Neural cell (in vitro differentiated cells): Measurements from ENCODE around the gene RGS14. TPM values are rescaled to one million over a fixed set of nuclear protein-coding genes. Genes with fewer than 3 reads are reported as not detected.

Experiments
- H2AFZ ChIP-seq: fragments of 200-600, 300-800 bp; sonication (generic), shearing (Covaris generic); 2 replicates; pipeline ENCODE4 v1.6.0; 2014; ENCODE audit warnings: low read depth, mild to moderate bottlenecking, antibody characterized with exemption, low read length, moderate library complexity
- H3F3A ChIP-seq: fragments of 200-600 bp; shearing (Covaris generic); 2 replicates; pipeline ENCODE4 v1.6.1; 2016; ENCODE audit warnings: mild to moderate bottlenecking, moderate library complexity, mixed read lengths, antibody characterized with exemption, low read length; ENCODE audit not compliant: insufficient read depth, poor library complexity, severe bottlenecking
- H3K27ac ChIP-seq: fragments of 200-600, 300-800 bp; sonication (generic), shearing (Covaris generic); 2 replicates; pipeline ENCODE4 v1.5.1; 2014; ENCODE audit warnings: mild to moderate bottlenecking, low read length, moderate library complexity
- H3K27me3 ChIP-seq: fragments of 300-800, 200-600 bp; sonication (generic), shearing (Covaris generic); 2 replicates; pipeline ENCODE4 v1.6.0; 2014; ENCODE audit warnings: mild to moderate bottlenecking, low read depth, low read length, moderate library complexity; ENCODE audit not compliant: insufficient read depth
- H3K36me3 ChIP-seq: fragments of 300-800, 200-600 bp; sonication (generic), shearing (Covaris generic); 2 replicates; pipeline ENCODE4 v1.5.1; 2014; ENCODE audit warnings: mild to moderate bottlenecking, antibody characterized with exemption, low read length, moderate library complexity; ENCODE audit not compliant: insufficient read depth
- H3K4me2 ChIP-seq: fragments of 300-800, 200-600 bp; sonication (generic), shearing (Covaris generic); 2 replicates; pipeline ENCODE4 v1.6.0; 2014; ENCODE audit warnings: mild to moderate bottlenecking, low read length
- H3K4me3 ChIP-seq: fragments of 300-800, 200-600 bp; sonication (generic), shearing (Covaris generic); 2 replicates; pipeline ENCODE4 v1.5.1; 2014; ENCODE audit warnings: mild to moderate bottlenecking, low read length, moderate library complexity
- H3K79me2 ChIP-seq: fragments of 200-600 bp; shearing (Covaris generic); replicated peaks from 2 replicates; pipeline ENCODE4 v1.6.0; 2014; ENCODE audit warnings: mild to moderate bottlenecking, low read length, moderate library complexity; ENCODE audit not compliant: insufficient read depth
- H3K9ac ChIP-seq: fragments of 300-800, 200-600 bp; sonication (generic), shearing (Covaris generic); 2 replicates; pipeline ENCODE4 v1.6.1; 2016; ENCODE audit warnings: mild to moderate bottlenecking, low read length, mixed read lengths
- H3K9me2 ChIP-seq: fragments of 200-600 bp; shearing (Covaris generic); 2 replicates; pipeline ENCODE4 v1.6.1; 2016; ENCODE audit warnings: mild to moderate bottlenecking, low read length, mixed read lengths; ENCODE audit not compliant: insufficient read depth
- H3K9me3 ChIP-seq: fragments of 200-600, 300-800 bp; sonication (generic), shearing (Covaris generic); 2 replicates; pipeline ENCODE4 v1.6.1; 2016; ENCODE audit warnings: mild to moderate bottlenecking, mixed run types, low read length, moderate library complexity, mixed read lengths
- H4K20me1 ChIP-seq: fragments of 200-600 bp; shearing (Covaris generic); 2 replicates; pipeline ENCODE4 v1.6.1; 2016; ENCODE audit warnings: mild to moderate bottlenecking, mixed run types; ENCODE audit not compliant: insufficient read depth
- EP300 ChIP-seq: fragments of 450-650 bp; conservative IDR thresholded peaks from 2 replicates; pipeline ENCODE4 v1.6.1; 2014; ENCODE audit warnings: antibody characterized with exemption, mild to moderate bottlenecking, moderate library complexity; ENCODE audit not compliant: poor library complexity, severe bottlenecking
- EZH2 ChIP-seq: fragments of 200-600, 300-800 bp; shearing (Covaris generic), sonication (generic); IDR thresholded peaks from 2 replicates; pipeline ENCODE4 v1.6.1; 2014; ENCODE audit warnings: antibody characterized with exemption, low read length, borderline replicate concordance, mild to moderate bottlenecking; ENCODE audit not compliant: insufficient read depth, poor library complexity, severe bottlenecking
- MXI1 ChIP-seq: fragments of 450-650 bp; conservative IDR thresholded peaks from 2 replicates; pipeline ENCODE4 v1.6.1; 2014; ENCODE audit warnings: antibody characterized with exemption, mild to moderate bottlenecking; ENCODE audit not compliant: poor library complexity, severe bottlenecking
- POLR2AphosphoS5 ChIP-seq: IDR thresholded peaks from 2 replicates; pipeline ENCODE4 v1.6.1; 2012
- RAD21 ChIP-seq: fragments of 450-650 bp; conservative IDR thresholded peaks from 2 replicates; pipeline ENCODE4 v1.6.1; 2014; ENCODE audit warnings: antibody characterized with exemption, mild to moderate bottlenecking, moderate library complexity
- SMC3 ChIP-seq: fragments of 450-650 bp; conservative IDR thresholded peaks from 2 replicates; pipeline ENCODE4 v1.6.1; 2014; ENCODE audit warnings: antibody characterized with exemption, mild to moderate bottlenecking, moderate library complexity; ENCODE audit not compliant: poor library complexity
- TAF1 ChIP-seq: IDR thresholded peaks from 2 replicates; pipeline ENCODE4 v1.6.1; 2012; ENCODE audit warnings: low read depth
- polyA plus RNA-seq: library from polyadenylated mRNA; depleted of rRNA; stranded (reverse); fragments of >200 nt; gene quantifications from 2 replicates; pipeline ENCODE4 v1.2.3, GENCODE V29; 2014
- TF ChIP-seq, protein P1 (sequence below): fragments of 450-650 bp; IDR thresholded peaks from 2 replicates; pipeline ENCODE4 v1.5.1; 2014; ENCODE audit warnings: antibody characterized with exemption, mild to moderate bottlenecking, moderate library complexity; ENCODE audit not compliant: poor library complexity, severe bottlenecking
- TF ChIP-seq, protein P2 (sequence below): IDR thresholded peaks from 2 replicates; pipeline ENCODE4 v1.6.1; 2012; ENCODE audit warnings: borderline replicate concordance

Gene RGS14
- polyA plus RNA-seq, 1 donor from 2014 or later = 32.3 TPM

DNA sequence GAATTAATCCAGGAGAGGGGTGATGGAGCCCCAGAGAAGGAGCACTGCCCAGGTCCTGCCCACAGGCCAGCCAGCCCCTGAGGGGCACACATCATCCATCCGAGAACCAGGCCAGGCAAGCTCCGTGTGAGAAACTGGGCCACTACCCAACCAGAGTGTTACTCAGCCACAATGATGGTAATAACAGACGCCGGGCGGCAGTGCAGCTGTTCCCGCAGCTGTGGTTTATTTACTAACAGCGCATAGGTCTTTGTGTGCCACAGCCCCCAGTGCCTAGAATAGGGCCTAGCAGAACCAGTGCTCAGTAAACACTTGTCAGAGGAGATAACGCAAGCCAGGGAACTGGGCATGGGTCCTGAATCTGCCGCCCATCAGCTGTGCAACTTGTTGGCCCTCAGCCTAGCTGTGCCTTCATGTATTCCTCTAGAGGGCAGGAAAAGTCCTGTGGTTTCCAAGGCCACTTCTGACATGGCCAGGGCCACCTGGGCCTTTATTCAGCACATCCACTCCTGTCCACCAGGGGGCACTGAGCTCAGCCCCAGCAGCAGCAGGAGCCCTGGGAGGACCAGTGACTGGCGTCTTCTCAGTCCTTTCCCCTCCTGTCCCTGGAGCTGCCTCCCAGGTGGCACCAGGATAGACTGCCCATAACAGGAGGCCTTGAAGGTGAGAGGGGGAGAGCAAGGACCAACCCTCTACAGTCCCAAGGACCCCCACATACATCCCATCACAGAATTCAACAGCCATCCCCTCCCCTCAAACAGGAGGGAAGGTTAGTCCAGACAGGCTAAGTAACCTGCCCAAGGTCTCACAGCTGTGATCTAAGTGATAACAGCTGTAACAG, 48.2 kb upstream of the RGS14 start:
- Histone ChIP-seq H3K4me3 (no peak overlapping the region), H3K27me3 (no peaks in the 10 kb centered on the region), H3K9ac (no peak overlapping the region), H3K4me2 (no peak overlapping the region), H4K20me1 (no peaks in the 10 kb centered on the region), H3F3A (no peaks in the 10 kb centered on the region), H3K36me3 (no peaks in the 10 kb centered on the region), H3K79me2 (peaks cover 5% of the 10 kb centered on the region), H3K27ac (no peak overlapping the region), H3K9me2 (no peaks in the 10 kb centered on the region), H3K9me3 (no peaks in the 10 kb centered on the region), H2AFZ (no peak overlapping the region)
- TF ChIP-seq SMC3 = peak; percentile 72
- TF ChIP-seq, protein P1, sequence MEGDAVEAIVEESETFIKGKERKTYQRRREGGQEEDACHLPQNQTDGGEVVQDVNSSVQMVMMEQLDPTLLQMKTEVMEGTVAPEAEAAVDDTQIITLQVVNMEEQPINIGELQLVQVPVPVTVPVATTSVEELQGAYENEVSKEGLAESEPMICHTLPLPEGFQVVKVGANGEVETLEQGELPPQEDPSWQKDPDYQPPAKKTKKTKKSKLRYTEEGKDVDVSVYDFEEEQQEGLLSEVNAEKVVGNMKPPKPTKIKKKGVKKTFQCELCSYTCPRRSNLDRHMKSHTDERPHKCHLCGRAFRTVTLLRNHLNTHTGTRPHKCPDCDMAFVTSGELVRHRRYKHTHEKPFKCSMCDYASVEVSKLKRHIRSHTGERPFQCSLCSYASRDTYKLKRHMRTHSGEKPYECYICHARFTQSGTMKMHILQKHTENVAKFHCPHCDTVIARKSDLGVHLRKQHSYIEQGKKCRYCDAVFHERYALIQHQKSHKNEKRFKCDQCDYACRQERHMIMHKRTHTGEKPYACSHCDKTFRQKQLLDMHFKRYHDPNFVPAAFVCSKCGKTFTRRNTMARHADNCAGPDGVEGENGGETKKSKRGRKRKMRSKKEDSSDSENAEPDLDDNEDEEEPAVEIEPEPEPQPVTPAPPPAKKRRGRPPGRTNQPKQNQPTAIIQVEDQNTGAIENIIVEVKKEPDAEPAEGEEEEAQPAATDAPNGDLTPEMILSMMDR = peak; percentile 75
- no peak for TF ChIP-seq MXI1
- TF ChIP-seq RAD21 = peak; percentile 59

DNA sequence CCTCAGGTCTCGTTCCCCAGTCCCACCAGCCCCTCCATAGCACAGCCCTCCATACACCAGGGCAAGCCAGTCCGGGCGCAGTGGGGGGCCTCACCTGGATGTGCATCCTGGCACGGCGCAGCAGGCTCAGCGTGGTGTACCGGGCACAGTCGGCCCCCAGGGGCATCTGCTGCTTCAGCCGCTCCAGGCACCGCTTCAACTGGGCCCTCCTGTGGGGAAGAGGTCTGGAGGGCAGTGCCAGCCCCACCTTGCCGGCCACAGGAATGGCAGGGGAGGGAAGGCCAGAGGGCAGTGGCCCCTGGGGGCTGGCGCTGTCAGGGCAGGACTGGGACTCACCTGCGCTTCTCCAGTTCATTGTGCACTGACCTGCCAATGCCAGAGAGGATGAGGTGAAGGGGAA, 47.4 kb upstream of the RGS14 start:
- Histone ChIP-seq H3K4me2 (no peak overlapping the region), H3K9ac (no peak overlapping the region), H3K9me3 (no peaks in the 10 kb centered on the region), H3K27ac (no peak overlapping the region), H3K79me2 (no peaks in the 10 kb centered on the region), H3K27me3 (no peaks in the 10 kb centered on the region), H2AFZ (no peak overlapping the region), H3K4me3 (no peak overlapping the region), H3K36me3 (no peaks in the 10 kb centered on the region), H3F3A (no peaks in the 10 kb centered on the region), H4K20me1 (no peaks in the 10 kb centered on the region), H3K9me2 (no peaks in the 10 kb centered on the region)
- TF ChIP-seq TAF1 = no peak
- TF ChIP-seq, protein P1 = no peak
- no peak for TF ChIP-seq EP300
- no peak for TF ChIP-seq RAD21
- no peak for TF ChIP-seq SMC3
- TF ChIP-seq MXI1 = no peak
- TF ChIP-seq, protein P2, sequence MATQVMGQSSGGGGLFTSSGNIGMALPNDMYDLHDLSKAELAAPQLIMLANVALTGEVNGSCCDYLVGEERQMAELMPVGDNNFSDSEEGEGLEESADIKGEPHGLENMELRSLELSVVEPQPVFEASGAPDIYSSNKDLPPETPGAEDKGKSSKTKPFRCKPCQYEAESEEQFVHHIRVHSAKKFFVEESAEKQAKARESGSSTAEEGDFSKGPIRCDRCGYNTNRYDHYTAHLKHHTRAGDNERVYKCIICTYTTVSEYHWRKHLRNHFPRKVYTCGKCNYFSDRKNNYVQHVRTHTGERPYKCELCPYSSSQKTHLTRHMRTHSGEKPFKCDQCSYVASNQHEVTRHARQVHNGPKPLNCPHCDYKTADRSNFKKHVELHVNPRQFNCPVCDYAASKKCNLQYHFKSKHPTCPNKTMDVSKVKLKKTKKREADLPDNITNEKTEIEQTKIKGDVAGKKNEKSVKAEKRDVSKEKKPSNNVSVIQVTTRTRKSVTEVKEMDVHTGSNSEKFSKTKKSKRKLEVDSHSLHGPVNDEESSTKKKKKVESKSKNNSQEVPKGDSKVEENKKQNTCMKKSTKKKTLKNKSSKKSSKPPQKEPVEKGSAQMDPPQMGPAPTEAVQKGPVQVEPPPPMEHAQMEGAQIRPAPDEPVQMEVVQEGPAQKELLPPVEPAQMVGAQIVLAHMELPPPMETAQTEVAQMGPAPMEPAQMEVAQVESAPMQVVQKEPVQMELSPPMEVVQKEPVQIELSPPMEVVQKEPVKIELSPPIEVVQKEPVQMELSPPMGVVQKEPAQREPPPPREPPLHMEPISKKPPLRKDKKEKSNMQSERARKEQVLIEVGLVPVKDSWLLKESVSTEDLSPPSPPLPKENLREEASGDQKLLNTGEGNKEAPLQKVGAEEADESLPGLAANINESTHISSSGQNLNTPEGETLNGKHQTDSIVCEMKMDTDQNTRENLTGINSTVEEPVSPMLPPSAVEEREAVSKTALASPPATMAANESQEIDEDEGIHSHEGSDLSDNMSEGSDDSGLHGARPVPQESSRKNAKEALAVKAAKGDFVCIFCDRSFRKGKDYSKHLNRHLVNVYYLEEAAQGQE = no peak
- TF ChIP-seq POLR2AphosphoS5 = no peak
- no peak for TF ChIP-seq EZH2
